ENCODE data around the gene LRRD1.
"Not testable (repeated sequence)": the region's sequence is repeated elsewhere in the genome, so short reads cannot be mapped to it uniquely, and the experiment has no call there.

LRRD1 gene

DNA sequence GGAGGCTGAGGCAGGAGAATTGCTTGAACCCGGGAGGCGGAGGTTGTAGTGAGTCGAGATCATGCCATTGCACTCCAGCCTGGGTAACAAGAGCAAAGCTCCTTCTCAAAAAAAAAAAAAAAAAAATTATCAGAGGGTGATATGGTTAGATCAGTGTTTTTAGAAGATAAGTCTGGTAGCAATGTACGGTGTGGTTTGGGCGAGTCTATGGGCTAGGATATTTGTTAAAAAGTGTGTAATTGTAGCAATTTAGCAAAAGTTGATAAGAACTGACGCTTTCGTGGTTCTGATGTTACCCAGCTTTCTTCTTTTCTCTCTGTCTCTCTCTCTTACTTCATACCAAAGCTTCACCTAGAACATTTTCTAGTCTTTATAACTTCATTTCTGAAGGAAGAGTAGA is 37.8 kb downstream of the LRRD1 start:
- DNase-seq (ENCODE audit: low spot score), result no peak

DNA sequence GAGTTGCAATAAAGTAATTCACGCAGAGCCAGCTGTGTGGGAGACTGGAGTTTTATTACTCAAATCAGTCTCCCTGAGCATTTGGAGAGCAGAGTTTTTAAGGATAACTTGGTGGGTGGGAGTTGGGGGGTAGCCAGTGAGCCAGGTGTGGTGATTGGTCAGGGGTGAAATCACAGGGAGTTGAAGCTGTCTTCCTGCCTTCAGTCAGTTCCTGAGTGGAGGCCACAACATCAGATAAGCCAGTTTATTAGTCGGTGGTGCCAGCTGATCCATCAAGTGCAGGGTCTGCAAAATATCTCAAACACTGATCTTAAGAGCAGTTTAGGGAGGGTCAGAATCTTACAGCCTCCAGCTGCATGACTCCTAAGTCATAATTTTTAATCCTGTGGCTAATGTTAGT is 41.4 kb downstream of the LRRD1 start:
- DNase-seq (ENCODE audit: low spot score), result no peak

DNA sequence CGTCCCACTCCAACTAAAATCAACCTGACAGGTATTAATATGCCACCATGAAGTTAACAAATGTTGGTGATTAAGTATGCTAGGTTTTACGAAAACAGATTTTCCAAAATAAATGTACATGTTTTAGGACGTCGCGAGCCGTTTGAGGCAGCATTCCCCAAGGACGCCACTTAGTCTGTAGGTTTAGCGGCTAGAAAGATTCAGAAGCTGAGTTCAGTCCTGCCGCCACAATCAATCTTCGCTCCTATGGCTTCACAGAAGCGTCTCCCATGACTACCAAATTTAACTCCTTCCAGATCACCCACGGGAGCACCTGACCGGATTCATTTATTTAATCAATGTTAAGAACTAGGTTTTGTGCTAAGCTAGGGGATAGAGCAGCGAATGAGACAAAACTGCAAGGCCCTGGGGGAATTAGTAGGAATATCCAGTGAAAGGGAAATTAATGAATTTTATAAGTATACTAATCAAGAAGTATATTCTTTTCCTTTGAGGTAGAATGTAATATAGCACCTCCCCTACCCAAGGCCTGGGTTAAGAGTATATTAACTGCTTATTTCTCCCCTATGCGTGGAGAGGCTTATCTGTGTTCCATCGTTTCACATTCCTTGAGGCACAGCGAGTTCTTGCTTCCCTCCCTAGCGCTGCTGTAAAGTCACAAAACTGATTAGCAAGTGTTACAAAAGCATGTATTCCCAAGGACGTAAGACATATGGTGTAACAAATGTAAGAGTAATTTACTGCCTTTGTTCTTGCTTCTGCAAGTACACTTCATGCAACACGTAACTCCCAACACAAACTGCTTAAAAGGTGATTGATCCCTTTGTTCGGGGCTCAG is 43.7 kb downstream of the LRRD1 start:
- DNase-seq (ENCODE audit: low spot score), result peak; percentile 51

DNA sequence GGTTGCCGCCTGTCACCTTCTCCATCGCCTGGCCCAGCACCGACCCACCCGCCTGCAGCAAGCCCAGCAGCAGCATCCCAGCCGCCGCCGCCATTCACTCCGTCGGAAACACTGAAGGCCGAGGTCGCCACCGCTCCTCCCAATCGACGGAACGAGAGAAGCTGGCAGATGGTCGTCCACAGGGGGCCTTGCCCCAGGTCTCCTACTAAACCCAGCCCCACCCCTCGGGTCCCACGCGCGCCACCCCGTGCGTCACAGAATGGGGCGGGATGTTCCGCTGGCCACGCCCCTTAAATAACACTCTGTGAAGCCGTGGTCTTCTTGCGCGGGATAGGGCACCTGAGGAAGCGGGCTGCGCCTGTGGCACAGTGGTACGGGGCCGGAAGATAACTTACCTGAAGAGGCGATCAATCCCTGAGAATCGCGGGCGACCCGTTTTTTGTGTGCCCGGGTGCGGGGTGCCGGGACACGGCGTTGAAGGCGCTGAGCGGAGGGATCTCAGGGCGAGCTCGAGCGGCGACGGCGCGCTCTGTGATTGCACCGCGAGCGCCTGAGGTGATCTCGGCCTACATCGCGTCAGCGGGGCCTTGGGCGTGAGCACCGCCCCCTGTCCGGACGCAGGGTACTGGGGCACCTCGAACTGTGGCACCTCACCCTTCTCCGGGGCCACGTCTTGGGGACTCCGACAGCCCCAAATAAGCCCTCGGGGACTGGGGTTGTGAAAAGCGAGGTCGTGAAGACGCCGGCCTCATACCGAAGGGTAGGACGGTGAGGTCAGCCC is 44.5 kb downstream of the LRRD1 start, which contains the start of gene CYP51A1:
CYP51A1 (minus strand) TSS at position 207 of the 781 bp plus-strand sequence; CDS start at position 94, 113 bp downstream.
- DNase-seq (ENCODE audit: low spot score), result peak; percentile 95

DNA sequence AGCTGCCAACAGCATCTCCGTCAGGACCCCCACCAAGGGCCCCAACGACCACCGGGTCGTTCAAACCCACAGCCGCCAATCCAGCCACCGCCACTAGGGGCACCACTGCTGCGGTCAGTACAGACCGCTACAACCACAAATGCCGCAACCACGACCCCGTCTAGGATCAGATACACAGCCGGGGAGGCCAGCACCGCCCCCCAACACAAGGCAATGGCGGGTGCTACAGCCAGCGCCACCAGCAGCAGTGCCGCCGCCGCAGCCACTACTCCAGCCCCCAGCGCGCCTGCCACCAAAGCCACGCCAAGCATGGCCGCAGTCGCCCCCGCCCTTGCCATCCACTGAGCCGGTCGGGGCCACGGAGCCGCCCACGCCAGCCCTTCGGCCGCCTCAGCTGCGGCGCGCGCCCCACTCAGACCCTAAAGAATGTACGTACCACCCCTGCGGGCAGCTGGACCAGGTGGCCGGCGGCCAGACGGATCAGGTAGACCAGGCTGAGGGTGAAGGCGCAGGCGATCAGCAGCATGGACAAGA is 45.1 kb downstream of the LRRD1 start:
- DNase-seq (ENCODE audit: low spot score), result peak; percentile 81

DNA sequence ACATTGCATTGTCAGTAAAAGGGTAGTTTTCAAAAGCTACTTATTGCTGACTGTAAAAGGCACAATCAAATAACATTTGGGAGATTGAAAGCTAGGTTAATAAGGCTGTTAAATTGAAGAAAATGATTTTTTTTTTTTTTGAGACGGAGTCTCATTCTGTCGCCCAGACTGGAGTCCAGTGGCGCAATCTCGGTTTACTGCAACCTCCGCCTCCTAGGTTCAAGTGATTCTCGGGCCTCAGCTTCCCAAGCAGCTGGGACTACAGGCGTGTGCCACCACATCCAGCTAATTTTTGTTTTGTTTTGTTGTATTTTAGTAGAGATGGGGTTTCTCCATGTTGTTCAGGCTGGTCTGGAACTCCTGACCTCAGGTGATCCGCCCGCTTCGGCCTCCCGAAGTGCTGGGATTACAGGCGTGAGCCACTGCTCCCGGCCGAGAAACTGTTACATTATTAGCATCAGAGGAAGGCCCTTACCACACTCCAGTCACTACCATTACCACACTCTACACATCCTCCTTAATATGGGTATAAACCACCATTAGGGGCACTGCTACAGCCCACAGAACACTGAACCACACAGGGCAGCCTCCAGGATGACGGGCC is 45.7 kb downstream of the LRRD1 start:
- no peak for DNase-seq (ENCODE audit: low spot score)

DNA sequence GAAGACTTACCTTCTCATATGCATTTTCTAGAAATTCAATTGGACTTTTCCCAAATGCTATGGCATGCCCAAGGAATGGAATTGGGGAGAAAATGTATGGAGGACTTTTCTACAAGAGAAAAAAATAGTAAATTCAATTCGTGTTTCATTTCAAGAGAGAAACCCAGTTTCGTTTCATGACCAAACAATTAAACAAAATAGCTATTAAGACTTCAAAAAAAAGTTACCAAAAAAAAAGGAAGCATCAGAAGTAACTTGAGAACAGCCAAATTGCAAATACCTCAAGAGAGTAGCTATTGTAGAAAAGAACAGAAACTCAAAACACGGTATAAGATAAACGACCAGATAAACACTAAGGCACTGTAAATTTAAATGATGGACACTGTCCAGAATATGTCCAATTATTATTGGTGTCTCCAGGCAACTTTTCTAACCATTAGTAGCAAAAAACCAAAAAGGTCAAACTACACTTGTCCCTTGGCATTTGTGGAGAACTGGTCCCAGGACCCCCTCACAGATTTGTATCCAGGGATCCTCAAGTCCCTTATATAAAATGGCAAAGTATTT is 47.1 kb downstream of the LRRD1 start:
- no peak for DNase-seq (ENCODE audit: low spot score)

DNA sequence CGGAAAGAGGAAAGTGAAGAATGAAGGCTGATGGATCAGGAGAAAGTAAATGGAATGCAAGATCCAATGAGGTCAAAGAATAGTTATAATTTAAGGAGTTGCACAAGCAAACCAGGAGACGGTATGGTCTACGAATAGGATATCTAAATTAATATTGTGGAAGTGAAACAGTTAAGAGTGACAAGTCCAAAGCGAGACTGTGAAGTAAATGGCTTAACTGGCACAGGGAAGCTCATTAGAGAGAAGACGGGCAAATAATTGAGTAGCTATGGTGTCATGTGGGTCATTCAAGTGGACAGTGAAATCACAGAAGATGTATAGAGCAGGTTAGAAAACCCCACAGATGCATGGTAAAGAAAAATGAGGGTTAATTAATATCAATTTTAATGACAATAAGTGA is 47.8 kb downstream of the LRRD1 start:
- no peak for DNase-seq (ENCODE audit: low spot score)

DNA sequence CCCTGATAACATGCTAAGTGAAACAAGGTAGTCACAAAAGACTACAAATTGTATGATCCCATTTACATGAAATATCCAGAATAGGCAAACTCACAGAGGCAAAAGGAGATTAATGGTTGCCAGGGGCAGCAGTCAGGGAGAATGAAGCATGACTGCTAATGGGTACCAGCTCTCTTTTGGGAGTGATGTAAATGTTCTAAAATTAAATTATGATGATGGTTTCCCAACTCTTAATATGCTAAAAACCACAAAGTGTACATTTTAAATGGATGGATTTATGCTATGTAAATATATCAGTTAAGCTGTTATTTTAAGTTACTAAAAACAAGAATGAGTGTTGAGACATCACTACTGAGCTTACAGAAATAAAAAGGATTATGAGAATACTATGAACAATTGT is 57.3 kb downstream of the LRRD1 start:
- no peak for DNase-seq (ENCODE audit: low spot score)

DNA sequence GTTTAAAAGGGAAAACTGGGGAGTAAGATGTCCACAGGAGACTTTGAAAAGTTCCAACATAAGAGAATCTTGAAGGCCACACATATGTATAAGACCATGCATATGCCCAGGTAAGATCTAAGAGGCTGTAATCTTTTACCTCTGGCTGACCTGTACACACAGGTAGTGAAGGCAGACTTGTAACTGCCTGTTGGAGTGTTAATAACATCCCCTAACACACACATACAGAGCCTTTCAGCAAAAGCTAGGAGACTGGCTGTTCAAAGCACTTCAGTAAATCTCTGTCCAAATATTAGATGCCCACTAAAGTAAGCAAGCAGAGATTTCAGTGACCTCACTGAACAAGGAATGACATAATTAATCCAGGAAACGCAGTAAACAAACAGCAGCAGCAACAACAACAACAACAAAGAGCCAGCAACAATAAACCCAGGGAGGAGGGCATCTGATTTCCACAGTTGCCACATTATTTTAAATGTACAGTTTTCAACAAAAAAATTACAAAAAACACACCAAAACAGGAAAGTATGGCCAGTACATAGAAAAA is 59.7 kb downstream of the LRRD1 start:
- no peak for DNase-seq (ENCODE audit: low spot score)

DNA sequence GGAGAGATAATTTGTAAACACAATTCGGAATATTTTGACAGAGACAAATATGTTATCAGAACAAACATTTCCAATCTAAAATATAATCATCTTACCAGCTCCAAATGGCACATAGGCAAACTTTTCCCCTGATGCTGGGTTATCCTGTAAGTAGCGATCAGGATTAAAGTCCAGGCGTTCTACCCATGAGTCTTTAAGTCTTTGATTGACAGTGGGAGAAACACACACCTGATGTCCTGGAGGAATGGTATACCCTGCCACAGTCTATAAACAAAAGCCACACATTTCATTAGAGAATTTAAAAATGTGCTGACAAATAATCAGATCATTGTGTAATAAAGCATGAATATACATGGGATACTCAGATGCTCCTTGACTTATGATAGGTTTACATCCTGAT is 62.0 kb downstream of the LRRD1 start:
- no peak for DNase-seq (ENCODE audit: low spot score)

DNA sequence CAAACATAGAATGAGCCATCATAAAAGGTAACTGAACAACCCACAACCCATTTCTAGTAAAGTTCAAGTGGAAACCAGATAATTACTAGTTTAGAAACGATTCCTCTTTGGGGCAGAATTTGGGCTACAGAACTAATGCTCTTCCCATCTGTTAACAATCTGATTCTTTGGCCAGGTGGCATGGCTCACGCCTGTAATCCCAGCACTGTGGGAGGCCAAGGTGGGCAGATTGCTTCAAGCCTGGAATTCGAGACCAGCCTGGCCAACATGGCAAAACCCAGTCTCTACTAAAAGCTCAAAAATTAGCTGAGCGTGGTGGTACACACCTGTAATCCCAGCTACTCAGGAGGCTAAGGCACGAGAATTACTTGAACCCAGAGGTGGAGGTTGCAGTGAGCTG is 63.1 kb downstream of the LRRD1 start:
- DNase-seq (ENCODE audit: low spot score), result no peak

DNA sequence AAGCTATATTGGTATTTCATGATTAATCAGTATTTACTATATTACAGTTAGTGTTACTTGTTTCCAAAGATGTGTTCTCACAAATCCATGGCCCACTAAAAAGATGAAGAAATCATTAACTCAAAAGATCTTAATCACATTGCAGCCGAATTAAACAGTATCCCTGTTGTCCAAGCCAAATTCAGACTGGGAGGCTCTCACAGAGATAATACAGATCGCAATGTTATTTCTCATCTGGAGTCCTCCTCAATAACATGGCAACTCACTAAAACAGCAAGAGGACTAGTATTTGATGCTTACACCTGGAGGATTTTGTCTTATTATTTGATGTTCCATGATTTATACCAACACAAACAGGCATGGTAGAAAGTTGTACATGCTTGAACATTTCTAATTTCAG is 68.1 kb downstream of the LRRD1 start:
- DNase-seq (ENCODE audit: low spot score), result no peak

DNA sequence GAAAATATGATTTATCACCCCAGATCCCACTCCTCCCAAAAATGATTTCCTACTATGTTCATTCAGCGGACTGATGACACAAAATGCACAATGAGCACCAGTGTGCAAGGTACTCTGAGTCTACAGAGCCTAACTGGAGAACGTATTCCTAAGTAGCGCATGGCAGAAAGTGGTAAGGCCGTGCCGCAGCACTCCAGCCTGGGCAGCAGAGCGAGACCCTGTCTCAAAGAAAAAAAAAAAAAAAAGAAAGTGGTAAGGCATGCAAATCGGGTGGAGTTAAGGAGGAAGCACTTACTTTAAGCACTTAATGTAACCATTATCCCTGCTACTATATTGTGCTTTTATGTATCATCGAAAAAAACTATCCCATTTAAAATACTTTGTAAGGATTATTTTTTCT is 70.1 kb downstream of the LRRD1 start:
- no peak for DNase-seq (ENCODE audit: low spot score)

DNA sequence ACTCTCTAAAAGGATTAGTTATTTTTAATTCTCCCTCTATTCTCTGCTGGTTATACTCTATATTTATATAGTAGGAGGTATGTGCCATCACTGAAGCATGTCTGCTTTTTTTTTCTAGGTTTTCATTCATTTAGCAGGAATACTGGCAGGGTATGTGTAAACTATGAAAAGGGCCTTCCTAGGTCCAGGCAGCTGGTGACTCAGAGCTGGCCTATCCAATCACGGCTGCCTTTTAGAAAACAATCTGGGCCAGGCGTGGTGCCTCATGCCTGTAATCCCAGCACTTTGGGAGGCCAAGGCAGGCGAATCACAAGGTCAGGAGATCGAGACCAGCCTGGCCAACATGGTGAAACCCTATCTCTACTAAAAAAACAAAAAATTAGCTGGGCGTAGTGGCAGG is 76.1 kb downstream of the LRRD1 start:
- DNase-seq (ENCODE audit: low spot score), result not testable (repeated sequence)

DNA sequence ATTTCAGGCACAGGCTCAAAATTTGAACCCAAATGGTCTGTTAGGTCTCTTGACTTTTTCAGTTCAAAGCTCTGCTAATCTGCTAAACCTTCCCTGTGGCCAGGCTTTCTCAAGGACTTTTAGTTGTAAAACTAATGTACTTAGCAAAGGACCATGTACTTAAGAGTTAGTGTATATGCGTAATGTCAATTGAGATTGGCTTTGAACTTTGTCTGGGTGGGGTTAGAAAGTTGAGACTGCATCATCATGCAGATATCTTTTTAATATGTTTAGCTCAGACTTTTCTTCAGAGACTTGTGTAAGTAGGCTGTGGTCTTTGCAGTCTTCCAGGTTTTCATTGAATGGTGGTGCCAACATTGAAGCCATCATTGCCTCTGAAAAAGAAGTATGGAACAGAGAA is 78.4 kb downstream of the LRRD1 start:
- no peak for DNase-seq (ENCODE audit: low spot score)

DNA sequence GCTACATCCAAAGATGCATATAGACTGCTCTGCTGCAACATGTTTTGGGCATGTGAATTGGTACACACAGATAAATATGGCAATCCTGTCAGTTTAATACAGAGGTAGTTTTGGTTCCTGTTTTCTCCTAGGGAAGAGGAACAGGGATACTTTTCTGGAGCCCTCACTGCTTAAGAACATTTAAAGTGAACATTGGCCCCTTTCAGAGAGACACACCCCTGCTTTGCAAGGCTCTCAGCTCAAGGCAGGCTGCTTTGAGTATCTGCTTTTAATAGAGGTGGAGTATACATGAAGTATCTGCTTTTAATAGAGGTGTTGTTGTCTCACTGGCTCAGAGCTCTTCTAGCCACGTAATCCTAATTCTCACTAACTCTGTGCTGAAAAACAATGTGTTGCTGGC is 83.6 kb downstream of the LRRD1 start:
- no peak for DNase-seq (ENCODE audit: low spot score)

All from D341Med (cell line).